H9 (cell line): ENCODE measurements around the gene DSG2. TPM values are rescaled to one million over a fixed set of nuclear protein-coding genes. Genes with fewer than 3 reads are reported as not detected.

Experiments
- DNase-seq: peaks from one replicate; pipeline ENCODE4 v3.0.0-alpha.2; 2017
- H2AFZ ChIP-seq: one replicate; pipeline ENCODE4 v1.6.1; 2013; ENCODE audit warnings: mild to moderate bottlenecking, low read length, control low read depth, moderate library complexity
- H2AK5ac ChIP-seq: 2 replicates; pipeline ENCODE4 v1.6.1; 2013; ENCODE audit warnings: low read length, control low read depth, mixed read lengths; ENCODE audit not compliant: insufficient read length
- H2BK120ac ChIP-seq: one replicate; pipeline ENCODE4 v1.6.1; 2013; ENCODE audit warnings: low read depth, mild to moderate bottlenecking, low read length, control low read depth, inconsistent platforms; ENCODE audit not compliant: poor library complexity, severe bottlenecking
- H2BK12ac ChIP-seq: 2 replicates; pipeline ENCODE4 v1.6.1; 2013; ENCODE audit warnings: low read length, control low read depth, mixed read lengths, low read depth; ENCODE audit not compliant: insufficient read length
- H2BK15ac ChIP-seq: 2 replicates; pipeline ENCODE4 v1.6.1; 2013; ENCODE audit warnings: low read depth, low read length, control low read depth
- H2BK20ac ChIP-seq: one replicate; pipeline ENCODE4 v1.6.1; 2013; ENCODE audit warnings: low read depth, mild to moderate bottlenecking, low read length, control low read depth, inconsistent platforms; ENCODE audit not compliant: poor library complexity, severe bottlenecking
- H2BK5ac ChIP-seq: 2 replicates; pipeline ENCODE4 v1.6.1; 2013; ENCODE audit warnings: low read length, control low read depth, mixed read lengths; ENCODE audit not compliant: insufficient read length
- H3K14ac ChIP-seq: 2 replicates; pipeline ENCODE4 v1.6.1; 2013; ENCODE audit warnings: low read length, control low read depth; ENCODE audit not compliant: insufficient read depth
- H3K18ac ChIP-seq: 2 replicates; pipeline ENCODE4 v1.6.1; 2013; ENCODE audit warnings: low read depth, mild to moderate bottlenecking, mixed read lengths, low read length, control low read depth; ENCODE audit not compliant: insufficient read length
- H3K23ac ChIP-seq: 2 replicates; pipeline ENCODE4 v1.6.1; 2013; ENCODE audit warnings: low read length, control low read depth, mixed read lengths, low read depth; ENCODE audit not compliant: insufficient read length
- H3K23me2 ChIP-seq: 2 replicates; pipeline ENCODE4 v1.6.1; 2013; ENCODE audit warnings: low read depth, mild to moderate bottlenecking, mixed read lengths, low read length, control low read depth; ENCODE audit not compliant: insufficient read length, poor library complexity, severe bottlenecking
- H3K27ac ChIP-seq: 2 replicates; pipeline ENCODE4 v1.5.1; 2013; ENCODE audit warnings: low read length, control low read depth, mixed read lengths, low read depth; ENCODE audit not compliant: insufficient read length
- H3K27me3 ChIP-seq: 2 replicates; pipeline ENCODE4 v1.6.1; 2013; ENCODE audit warnings: low read length, control low read depth, inconsistent platforms; ENCODE audit not compliant: insufficient read depth
- H3K4ac ChIP-seq: 2 replicates; pipeline ENCODE4 v1.6.1; 2013; ENCODE audit warnings: low read depth, mild to moderate bottlenecking, control low read depth, inconsistent platforms, low read length, moderate library complexity
- H3K4me1 ChIP-seq: 2 replicates; pipeline ENCODE4 v1.6.1; 2013; ENCODE audit warnings: low read length, control low read depth, inconsistent platforms; ENCODE audit not compliant: insufficient read depth
- H3K4me2 ChIP-seq: 2 replicates; pipeline ENCODE4 v1.6.1; 2013; ENCODE audit warnings: low read length, control low read depth, mixed read lengths; ENCODE audit not compliant: insufficient read length, insufficient read depth
- H3K56ac ChIP-seq: 2 replicates; pipeline ENCODE4 v1.6.1; 2013; ENCODE audit warnings: low read depth, mild to moderate bottlenecking, mixed read lengths, low read length, control low read depth; ENCODE audit not compliant: insufficient read length
- H3K79me1 ChIP-seq: 2 replicates; pipeline ENCODE4 v1.6.1; 2013; ENCODE audit warnings: low read depth, mild to moderate bottlenecking, moderate library complexity, low read length, control low read depth, inconsistent platforms; ENCODE audit not compliant: insufficient read depth, poor library complexity, severe bottlenecking
- H3K79me2 ChIP-seq: 2 replicates; pipeline ENCODE4 v1.6.1; 2013; ENCODE audit warnings: low read length, control low read depth, inconsistent platforms; ENCODE audit not compliant: insufficient read depth
- H3K9ac ChIP-seq: 2 replicates; pipeline ENCODE4 v1.6.1; 2013; ENCODE audit warnings: low read length, control low read depth, mixed read lengths; ENCODE audit not compliant: insufficient read length; ENCODE audit errors: extremely low read depth
- H3K9me3 ChIP-seq: one replicate; pipeline ENCODE4 v1.6.1; 2013; ENCODE audit warnings: low read depth, low read length, inconsistent platforms; ENCODE audit not compliant: control insufficient read depth
- H3T11ph ChIP-seq: one replicate; pipeline ENCODE4 v1.6.1; 2013; ENCODE audit warnings: mild to moderate bottlenecking, low read length, control low read depth, inconsistent platforms
- H4K20me1 ChIP-seq: one replicate; pipeline ENCODE4 v1.6.1; 2013; ENCODE audit not compliant: control insufficient read depth, insufficient read length, insufficient read depth
- H4K5ac ChIP-seq: 2 replicates; pipeline ENCODE4 v1.6.1; 2013; ENCODE audit warnings: low read depth, mild to moderate bottlenecking, mixed read lengths, low read length, control low read depth; ENCODE audit not compliant: insufficient read length
- H4K8ac ChIP-seq: replicated peaks from 2 replicates; pipeline ENCODE4 v1.6.1; 2013; ENCODE audit warnings: low read length, control low read depth, mixed read lengths, low read depth; ENCODE audit not compliant: insufficient read length
- H4K91ac ChIP-seq: 2 replicates; pipeline ENCODE4 v1.6.1; 2013; ENCODE audit warnings: low read depth, mild to moderate bottlenecking, moderate library complexity, mixed read lengths, low read length, control low read depth; ENCODE audit not compliant: insufficient read length
- H3K27ac Mint-ChIP-seq, 3 experiments: 2 replicates in 2 of 3; 3 replicates in 1 of 3; pipeline ENCODE4 v1.8.0; 2020 to 2021; ENCODE audit warnings: mixed read lengths in 3 of 3, mild to moderate bottlenecking in 1 of 3, moderate library complexity in 1 of 3
- H3K27me3 Mint-ChIP-seq: 2 replicates; pipeline ENCODE4 v1.8.0; 2021; ENCODE audit warnings: low read depth, mild to moderate bottlenecking, moderate library complexity, mixed read lengths
- H3K36me3 Mint-ChIP-seq, 3 experiments: 2 replicates in 2 of 3; 3 replicates in 1 of 3; pipeline ENCODE4 v1.8.0; 2020 to 2021; ENCODE audit warnings: low read depth in 3 of 3, mixed read lengths in 3 of 3; ENCODE audit not compliant: insufficient read depth in 1 of 3
- H3K4me1 Mint-ChIP-seq, 2 experiments: 2 replicates each; pipeline ENCODE4 v1.8.0; 2020; ENCODE audit warnings: mixed read lengths in 2 of 2
- H3K4me3 Mint-ChIP-seq, 2 experiments: 2 replicates in 1 of 2; 3 replicates in 1 of 2; pipeline ENCODE4 v1.8.0; 2020 to 2021; ENCODE audit warnings: mild to moderate bottlenecking in 2 of 2, mixed read lengths in 2 of 2, moderate library complexity in 1 of 2
- H3K9me3 Mint-ChIP-seq, 2 experiments: 2 replicates in 1 of 2; 3 replicates in 1 of 2; pipeline ENCODE4 v1.8.0; 2020; ENCODE audit warnings: mild to moderate bottlenecking in 2 of 2, mixed read lengths in 2 of 2, moderate library complexity in 1 of 2
- WGBS: extraction: QIAGEN DNeasy Blood & Tissue Kit; methylation state at CpG from one replicate; pipeline ENCODE4 v1.1.7; 2013; ENCODE audit warnings: missing lambda C conversion rate, low lambda C conversion rate, mixed read lengths; ENCODE audit not compliant: insufficient read length; ENCODE audit errors: extremely low coverage; 5-methylcytosine and 5-hydroxymethylcytosine counted together
- total RNA-seq: library from RNA; stranded (reverse); gene quantifications from 2 replicates; pipeline ENCODE4 v1.2.1, GENCODE V29; 2021
- TF ChIP-seq, protein P1 (sequence below): fragments of 200-600 bp; sonication (generic); conservative IDR thresholded peaks from 3 replicates; pipeline ENCODE4 v1.8.0; 2021; ENCODE audit warnings: antibody characterized with exemption, mild to moderate bottlenecking

The DSG2 gene
- total RNA-seq, 1 experiment from 2014 or later = 107 TPM

DNA sequence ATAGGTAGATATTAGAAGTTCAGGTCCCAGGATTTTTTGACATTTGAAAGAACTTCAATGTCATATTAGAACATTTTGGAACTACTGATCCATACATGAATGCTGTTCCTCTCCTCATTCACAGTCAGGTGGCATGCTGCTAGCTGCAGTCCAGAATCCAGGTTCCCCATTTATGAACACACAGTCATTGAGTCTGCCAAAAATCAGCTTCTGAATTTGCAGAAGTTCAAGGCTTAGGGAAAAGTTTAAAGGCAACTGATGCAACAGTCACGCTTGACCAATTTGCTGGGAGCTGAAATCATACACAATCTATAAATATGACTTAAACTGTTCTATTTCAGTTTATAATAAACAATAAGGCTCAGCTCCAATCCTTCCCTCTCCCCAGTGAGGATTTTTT lies 76.4 kb downstream of the DSG2 start:
- no peaks in the 10 kb centered on the region for H3K4me1 ChIP-seq
- no CpG with 5 or more reads among the region's 1 CpG for WGBS

More for the DNA sequence above, 76.4 kb downstream of the DSG2 start:
- peaks cover 8 to 9% of the 10 kb centered on the region in 2 experiments for H3K4me1 Mint-ChIP-seq
- DNase-seq = no peak
- no peak overlapping the region for H4K5ac ChIP-seq
- no peaks in the 10 kb centered on the region for H3K9me3 ChIP-seq
- H3K79me2 ChIP-seq = no peaks in the 10 kb centered on the region
- H3K9ac ChIP-seq = no peak overlapping the region
- H2BK20ac ChIP-seq = no peak overlapping the region
- no peak overlapping the region for H3K4ac ChIP-seq
- H3T11ph ChIP-seq = no peak overlapping the region
- no peak overlapping the region for H3K18ac ChIP-seq
- no peak overlapping the region for H3K27ac ChIP-seq
- H2AFZ ChIP-seq = no peak overlapping the region
- H3K79me1 ChIP-seq = no peaks in the 10 kb centered on the region
- H3K23me2 ChIP-seq = no peaks in the 10 kb centered on the region
- no peak overlapping the region for H3K4me2 ChIP-seq
- no peak overlapping the region for H2BK5ac ChIP-seq
- no peak overlapping the region for H4K8ac ChIP-seq
- H3K4me3 Mint-ChIP-seq = no peak overlapping the region
- H3K27me3 ChIP-seq = no peaks in the 10 kb centered on the region
- H4K20me1 ChIP-seq = no peaks in the 10 kb centered on the region
- no peak overlapping the region for H2BK12ac ChIP-seq
- no peak overlapping the region for H2BK120ac ChIP-seq
- no peak overlapping the region for H3K27ac Mint-ChIP-seq
- no peak overlapping the region for H2AK5ac ChIP-seq
- H3K56ac ChIP-seq = no peak overlapping the region
- no peaks in the 10 kb centered on the region for H3K36me3 Mint-ChIP-seq
- H3K27me3 Mint-ChIP-seq = no peaks in the 10 kb centered on the region; the same call in 1 of the 2 replicates
- no peaks in the 10 kb centered on the region for H3K9me3 Mint-ChIP-seq
- no peak overlapping the region for H3K23ac ChIP-seq
- no peak overlapping the region for H4K91ac ChIP-seq
- H2BK15ac ChIP-seq = no peak overlapping the region
- H3K14ac ChIP-seq = no peak overlapping the region
- TF ChIP-seq, protein P1, sequence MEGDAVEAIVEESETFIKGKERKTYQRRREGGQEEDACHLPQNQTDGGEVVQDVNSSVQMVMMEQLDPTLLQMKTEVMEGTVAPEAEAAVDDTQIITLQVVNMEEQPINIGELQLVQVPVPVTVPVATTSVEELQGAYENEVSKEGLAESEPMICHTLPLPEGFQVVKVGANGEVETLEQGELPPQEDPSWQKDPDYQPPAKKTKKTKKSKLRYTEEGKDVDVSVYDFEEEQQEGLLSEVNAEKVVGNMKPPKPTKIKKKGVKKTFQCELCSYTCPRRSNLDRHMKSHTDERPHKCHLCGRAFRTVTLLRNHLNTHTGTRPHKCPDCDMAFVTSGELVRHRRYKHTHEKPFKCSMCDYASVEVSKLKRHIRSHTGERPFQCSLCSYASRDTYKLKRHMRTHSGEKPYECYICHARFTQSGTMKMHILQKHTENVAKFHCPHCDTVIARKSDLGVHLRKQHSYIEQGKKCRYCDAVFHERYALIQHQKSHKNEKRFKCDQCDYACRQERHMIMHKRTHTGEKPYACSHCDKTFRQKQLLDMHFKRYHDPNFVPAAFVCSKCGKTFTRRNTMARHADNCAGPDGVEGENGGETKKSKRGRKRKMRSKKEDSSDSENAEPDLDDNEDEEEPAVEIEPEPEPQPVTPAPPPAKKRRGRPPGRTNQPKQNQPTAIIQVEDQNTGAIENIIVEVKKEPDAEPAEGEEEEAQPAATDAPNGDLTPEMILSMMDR = no peak
